Right atrium auricular region (tissue), 2 donors: ENCODE data around the gene TRAF3IP3. TPM values are rescaled to one million over a fixed set of nuclear protein-coding genes. Genes with fewer than 3 reads are reported as not detected.

Experiments
- DNase-seq: peaks from one replicate; pipeline ENCODE4 v3.0.0-alpha.2; 2019; ENCODE audit warnings: low spot score
- H3K27ac ChIP-seq, 2 donors: fragments of 200-600 bp; sonication (generic); 1 replicate in 1 of 2; 2 replicates in 1 of 2; pipeline ENCODE4 v1.5.1; 2016 to 2019
- H3K27me3 ChIP-seq, 2 donors: fragments of 200-600 bp; sonication (generic); one replicate each; pipeline versions ENCODE4 v1.5.1 to v1.6.0; 2017 to 2019
- H3K36me3 ChIP-seq: fragments of 200-600 bp; sonication (generic); one replicate; pipeline ENCODE4 v1.5.1; 2016
- H3K4me1 ChIP-seq, 2 donors: fragments of 200-600 bp; sonication (generic); one replicate each; pipeline versions ENCODE4 v1.5.1 to v1.6.0; 2017 to 2019
- H3K4me3 ChIP-seq, 2 donors: fragments of 200-600 bp; sonication (generic); 1 replicate in 1 of 2; 2 replicates in 1 of 2; pipeline ENCODE4 v1.5.1; 2017 to 2019; ENCODE audit warnings: mild to moderate bottlenecking in 1 of 2, moderate library complexity in 1 of 2
- H3K9me3 ChIP-seq, 2 donors: fragments of 200-600 bp; sonication (generic); one replicate each; pipeline ENCODE4 v1.5.1; 2019
- total RNA-seq, 2 donors: library from RNA; depleted of rRNA; stranded (reverse); fragments of >200 nt; gene quantifications; one replicate each; pipeline ENCODE4 v1.1.0, GENCODE V29; 2016
- TF ChIP-seq, protein P1 (sequence below), 2 donors: fragments of 200-600 bp; sonication (generic); IDR thresholded peaks; one replicate each; pipeline ENCODE4 v1.5.1; 2019; ENCODE audit warnings: antibody characterized with exemption in 2 of 2

TRAF3IP3 gene
- total RNA-seq, 2 donors from 2014 or later = 0.19 to 2.2 TPM

DNA sequence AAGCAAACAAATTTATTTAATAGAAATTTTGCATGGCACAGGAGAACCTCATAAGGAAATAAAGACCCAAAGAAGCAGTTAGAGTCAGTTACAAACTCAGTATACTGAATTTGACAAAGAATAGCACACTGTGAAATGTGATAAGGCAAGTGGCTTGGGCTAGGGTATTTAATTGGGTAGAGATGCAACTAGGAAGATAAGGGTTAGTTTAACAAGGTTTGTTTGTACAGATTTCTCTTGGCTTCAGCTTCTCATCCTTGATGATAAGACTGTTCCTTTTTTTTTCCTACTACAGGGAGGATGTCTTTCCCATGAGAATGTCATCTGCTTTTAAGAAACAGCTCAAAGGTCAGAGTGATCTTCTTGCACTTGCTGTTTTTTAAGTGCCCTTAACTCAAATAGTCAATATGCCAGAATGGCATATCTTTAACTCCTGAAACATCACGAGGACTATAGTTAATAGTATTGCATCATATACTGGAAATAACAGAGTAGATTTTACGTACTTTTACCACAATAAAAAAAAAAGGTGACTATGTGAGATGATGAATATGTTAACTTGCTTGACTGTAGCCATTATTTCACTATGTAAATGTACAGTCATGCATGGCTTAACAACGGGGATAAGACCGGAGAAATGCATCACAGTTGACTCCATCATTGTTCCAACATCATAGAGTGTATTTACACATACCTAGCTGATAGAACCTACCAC, 9.2 kb upstream of the TRAF3IP3 start:
- Histone ChIP-seq H3K4me3 (no peak overlapping the region), H3K27me3 (no peaks in the 10 kb centered on the region), H3K9me3 (no peaks in the 10 kb centered on the region), H3K27ac (peak overlapping the region; percentile 7 to 46), H3K4me1 (peaks cover 0 to 18% of the 10 kb centered on the region in 2 donors), H3K36me3 (no peaks in the 10 kb centered on the region)
- TF ChIP-seq, protein P1, sequence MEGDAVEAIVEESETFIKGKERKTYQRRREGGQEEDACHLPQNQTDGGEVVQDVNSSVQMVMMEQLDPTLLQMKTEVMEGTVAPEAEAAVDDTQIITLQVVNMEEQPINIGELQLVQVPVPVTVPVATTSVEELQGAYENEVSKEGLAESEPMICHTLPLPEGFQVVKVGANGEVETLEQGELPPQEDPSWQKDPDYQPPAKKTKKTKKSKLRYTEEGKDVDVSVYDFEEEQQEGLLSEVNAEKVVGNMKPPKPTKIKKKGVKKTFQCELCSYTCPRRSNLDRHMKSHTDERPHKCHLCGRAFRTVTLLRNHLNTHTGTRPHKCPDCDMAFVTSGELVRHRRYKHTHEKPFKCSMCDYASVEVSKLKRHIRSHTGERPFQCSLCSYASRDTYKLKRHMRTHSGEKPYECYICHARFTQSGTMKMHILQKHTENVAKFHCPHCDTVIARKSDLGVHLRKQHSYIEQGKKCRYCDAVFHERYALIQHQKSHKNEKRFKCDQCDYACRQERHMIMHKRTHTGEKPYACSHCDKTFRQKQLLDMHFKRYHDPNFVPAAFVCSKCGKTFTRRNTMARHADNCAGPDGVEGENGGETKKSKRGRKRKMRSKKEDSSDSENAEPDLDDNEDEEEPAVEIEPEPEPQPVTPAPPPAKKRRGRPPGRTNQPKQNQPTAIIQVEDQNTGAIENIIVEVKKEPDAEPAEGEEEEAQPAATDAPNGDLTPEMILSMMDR (IDR thresholded peaks at IDR 0.05) = no peak
- DNase-seq = no peak

DNA sequence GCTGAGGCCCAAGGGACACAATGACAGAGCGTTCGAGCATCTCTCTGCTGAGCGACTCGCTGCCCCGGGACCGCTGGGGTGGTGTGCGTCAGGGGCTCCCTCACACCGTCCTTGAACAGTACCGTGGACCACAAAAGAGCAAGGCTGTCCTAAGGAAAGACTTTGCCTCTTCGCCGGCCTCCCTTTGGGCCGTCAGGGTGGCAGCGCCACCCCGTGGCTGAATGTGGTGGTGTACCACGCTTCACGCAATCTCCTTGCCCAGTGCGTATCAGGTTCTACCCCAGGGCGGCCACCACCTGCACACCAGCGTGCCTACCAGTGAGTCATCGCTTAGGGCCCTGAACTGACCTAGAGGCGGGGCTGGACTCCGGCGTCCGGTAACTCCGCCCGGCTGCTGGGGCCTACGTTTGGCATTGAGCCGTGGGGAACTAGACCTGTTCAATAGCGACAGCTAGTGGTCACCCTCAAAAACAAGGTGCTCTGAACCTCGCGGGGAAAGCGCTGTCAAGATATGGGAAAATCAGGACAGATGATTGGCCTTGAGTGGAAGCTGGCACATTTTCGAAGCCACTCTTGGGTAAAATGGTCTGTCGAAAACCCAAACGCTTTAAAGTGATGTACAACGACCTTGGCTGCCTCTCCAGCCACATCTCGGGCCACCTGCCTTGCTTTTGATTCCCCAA, 8.1 kb upstream of the TRAF3IP3 start:
- Histone ChIP-seq H3K4me1 (peaks cover 0 to 10% of the 10 kb centered on the region in 2 donors), H3K27ac (peak overlapping the region; percentile 46 to 67), H3K27me3 (no peaks in the 10 kb centered on the region), H3K4me3 (peak overlapping the region; percentile 4 to 29), H3K36me3 (no peaks in the 10 kb centered on the region), H3K9me3 (no peaks in the 10 kb centered on the region)
- TF ChIP-seq, protein P1 (IDR thresholded peaks at IDR 0.05) = peak; percentile 95 to 96
- peak; percentile 95 for DNase-seq

DNA sequence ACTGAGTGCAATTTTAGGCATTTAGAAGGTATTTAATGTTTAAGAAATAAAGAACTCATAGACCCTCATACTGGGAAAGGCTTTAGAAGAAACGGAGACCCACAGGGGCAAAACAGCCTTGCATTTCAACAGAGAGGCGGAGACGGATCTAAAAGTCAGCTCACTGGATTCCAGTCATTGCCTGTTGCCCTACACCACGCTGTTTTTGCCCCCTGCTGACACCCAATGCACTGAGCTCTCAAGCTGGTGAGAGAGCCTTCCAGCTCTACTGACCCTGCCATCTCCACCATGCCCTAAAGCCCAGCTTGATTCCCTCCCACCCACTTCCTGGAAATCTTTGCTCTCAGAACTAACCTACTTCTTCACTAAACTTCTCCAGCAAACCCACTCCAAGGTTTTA, 7.2 kb upstream of the TRAF3IP3 start:
- no peaks in the 10 kb centered on the region for H3K27me3 ChIP-seq
- H3K4me1 ChIP-seq = peaks cover 0 to 4% of the 10 kb centered on the region in 2 donors
- no peaks in the 10 kb centered on the region for H3K9me3 ChIP-seq
- TF ChIP-seq, protein P1 (IDR thresholded peaks at IDR 0.05) = no peak
- no peak for DNase-seq
- H3K36me3 ChIP-seq = no peaks in the 10 kb centered on the region
- H3K27ac ChIP-seq = no peak overlapping the region
- H3K4me3 ChIP-seq = no peak overlapping the region

DNA sequence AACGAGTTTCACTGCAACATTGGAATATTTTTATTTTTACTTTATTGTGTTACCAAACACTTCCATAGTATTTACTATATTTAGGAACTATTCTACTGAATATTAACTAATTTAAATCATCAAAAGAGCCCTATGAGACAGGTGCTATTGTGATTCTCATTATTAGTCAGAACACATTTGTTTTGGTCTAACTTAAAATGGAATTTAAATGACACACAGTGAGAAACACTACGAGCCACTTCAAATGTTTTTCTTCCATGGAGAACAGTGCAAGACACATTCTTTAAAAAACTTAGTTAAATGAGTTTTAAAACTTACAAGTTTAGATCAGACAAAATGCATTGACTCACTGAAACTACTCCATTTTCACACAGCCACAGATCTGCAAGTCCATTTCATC, 6.6 kb upstream of the TRAF3IP3 start:
- no peak overlapping the region for H3K27ac ChIP-seq
- H3K27me3 ChIP-seq = no peaks in the 10 kb centered on the region
- TF ChIP-seq, protein P1 (IDR thresholded peaks at IDR 0.05) = no peak
- no peaks in the 10 kb centered on the region for H3K9me3 ChIP-seq
- no peaks in the 10 kb centered on the region for H3K36me3 ChIP-seq
- DNase-seq = no peak
- H3K4me1 ChIP-seq = peaks cover 0 to 4% of the 10 kb centered on the region in 2 donors
- no peak overlapping the region for H3K4me3 ChIP-seq

DNA sequence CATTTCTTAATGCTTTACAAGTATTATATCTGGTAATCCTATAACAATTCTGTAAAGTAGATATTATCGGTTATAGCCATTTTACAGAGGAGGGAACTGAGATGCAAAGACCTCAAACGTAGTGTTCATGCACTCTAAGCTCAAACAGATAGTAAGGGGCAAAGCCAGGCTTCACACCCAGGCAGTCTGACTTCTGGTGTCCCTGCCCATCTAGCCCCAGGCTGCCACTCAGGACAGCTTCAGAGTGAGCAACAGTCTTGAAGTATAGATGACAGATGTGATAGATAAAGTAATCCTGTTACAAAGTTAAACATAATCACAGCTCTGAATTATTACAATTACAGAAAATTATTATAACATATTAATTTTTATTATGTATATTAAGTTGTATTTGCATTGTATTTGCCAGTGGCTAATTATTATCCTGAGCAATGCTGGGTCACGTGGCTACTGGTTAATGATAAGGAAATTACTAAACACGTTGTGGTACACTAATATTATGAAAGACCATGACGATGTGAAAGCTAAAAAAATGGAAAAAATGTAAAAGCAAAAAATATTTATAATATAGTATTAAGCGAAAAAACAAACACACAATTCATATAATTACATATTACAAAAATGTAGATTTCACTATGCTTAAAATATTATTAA, 6.1 kb upstream of the TRAF3IP3 start:
- Histone ChIP-seq H3K27ac (no peak overlapping the region), H3K9me3 (no peaks in the 10 kb centered on the region), H3K27me3 (no peaks in the 10 kb centered on the region), H3K36me3 (no peaks in the 10 kb centered on the region), H3K4me1 (peaks cover 0 to 4% of the 10 kb centered on the region in 2 donors), H3K4me3 (no peak overlapping the region)
- TF ChIP-seq, protein P1 (IDR thresholded peaks at IDR 0.05) = no peak
- DNase-seq = no peak
